ENCODE data around the gene PDZD7.

PDZD7 gene

GRCh38 chr10:100998183-100998990 lies 32.5 kb downstream of the PDZD7 start:
- DNase-seq (ENCODE audit: low read depth), result peak; percentile 69
- TF ChIP-seq CTCF (IDR thresholded peaks at IDR 0.05; ENCODE audit: insufficient read depth, low read depth, low read length, missing control alignments), result no peak
- H3K4me3 ChIP-seq (ENCODE audit: low read length), result peak overlapping the region; percentile 78

GRCh38 chr10:100997360-100998182 lies 33.4 kb downstream of the PDZD7 start:
- peak; percentile 79 for DNase-seq (ENCODE audit: low read depth)
- peak; percentile 84 for TF ChIP-seq CTCF (IDR thresholded peaks at IDR 0.05; ENCODE audit: insufficient read depth, low read depth, low read length, missing control alignments)

GRCh38 chr10:100996678-100997359 lies 34.1 kb downstream of the PDZD7 start:
- no peak for TF ChIP-seq CTCF (IDR thresholded peaks at IDR 0.05; ENCODE audit: insufficient read depth, low read depth, low read length, missing control alignments)
- H3K4me3 ChIP-seq (ENCODE audit: low read length), result peak overlapping the region; percentile 78
- peak; percentile 42 for DNase-seq (ENCODE audit: low read depth)

More at GRCh38 chr10:100997360-100998182, 33.4 kb downstream of the PDZD7 start:
- peak overlapping the region; percentile 78 for H3K4me3 ChIP-seq (ENCODE audit: low read length)

GRCh38 chr10:100995181-100995580 lies 35.7 kb downstream of the PDZD7 start:
- no peak for DNase-seq (ENCODE audit: low read depth)
- no peak overlapping the region for H3K4me3 ChIP-seq (ENCODE audit: low read length)
- TF ChIP-seq CTCF (IDR thresholded peaks at IDR 0.05; ENCODE audit: insufficient read depth, low read depth, low read length, missing control alignments), result no peak

GRCh38 chr10:100993986-100994708 lies 36.8 kb downstream of the PDZD7 start:
- TF ChIP-seq CTCF (IDR thresholded peaks at IDR 0.05; ENCODE audit: insufficient read depth, low read depth, low read length, missing control alignments), result peak; percentile 53
- no peak overlapping the region for H3K4me3 ChIP-seq (ENCODE audit: low read length)
- peak; percentile 18 for DNase-seq (ENCODE audit: low read depth)

GRCh38 chr10:100989088-100989487 lies 41.8 kb downstream of the PDZD7 start:
- H3K4me3 ChIP-seq (ENCODE audit: low read length), result no peak overlapping the region
- no peak for TF ChIP-seq CTCF (IDR thresholded peaks at IDR 0.05; ENCODE audit: insufficient read depth, low read depth, low read length, missing control alignments)
- DNase-seq (ENCODE audit: low read depth), result no peak

Measured in epithelial cell of esophagus (primary cell).